ENCODE data around the gene BTG2.

DNA sequence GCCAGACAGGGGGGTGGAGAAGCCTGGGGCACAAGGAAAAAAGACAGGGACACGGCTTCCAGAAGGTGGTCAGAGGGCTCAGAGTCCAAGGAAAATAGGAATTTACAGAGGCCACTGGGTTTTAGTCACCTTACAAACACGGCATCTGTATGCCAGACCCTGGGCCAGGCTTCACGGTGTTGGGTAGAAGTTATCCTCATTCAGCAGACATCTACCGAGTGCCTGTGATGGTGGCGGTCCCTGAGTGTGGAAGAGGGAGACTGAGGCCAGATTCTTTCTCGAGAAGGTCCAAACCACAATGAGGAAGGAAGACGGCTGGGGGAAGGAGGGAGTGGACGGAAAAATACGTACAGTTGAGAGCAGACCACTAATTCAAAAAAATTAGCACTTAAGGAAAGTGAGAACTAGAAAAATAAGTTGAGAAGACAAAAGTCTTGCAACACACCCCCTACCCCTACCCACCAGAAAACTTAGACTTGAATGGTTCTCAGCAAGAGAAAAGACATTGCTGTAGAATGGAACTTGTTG is 864 bp upstream of the BTG2 start:
- TF ChIP-seq CTCF (IDR thresholded peaks at IDR 0.05) (no peak), POLR2A (IDR thresholded peaks at IDR 0.05) (no peak)
